SK-N-SH (cell line): Measurements from ENCODE around the gene OR51E2.

Source experiments
- CHD2 ChIP-seq: fragments of 150-350 bp; IDR thresholded peaks from 2 replicates; pipeline ENCODE4 v1.6.1; 2018; ENCODE audit warnings: low read length; ENCODE audit not compliant: partially characterized antibody
- EP300 ChIP-seq, 2 experiments: IDR thresholded peaks; 2 replicates each; pipeline versions ENCODE4 v1.4.0 to v1.6.1; 2012; ENCODE audit warnings: borderline replicate concordance in 1 of 2, low read depth in 1 of 2, low read length in 1 of 2
- RFX5 ChIP-seq: IDR thresholded peaks from 2 replicates; pipeline ENCODE4 v1.6.1; 2012; ENCODE audit warnings: mild to moderate bottlenecking, improper control_type of control experiment, low read length
- TCF12 ChIP-seq: IDR thresholded peaks from 2 replicates; pipeline ENCODE4 v1.4.0; 2012
- TF ChIP-seq, protein P1 (sequence below): fragments of 200-600 bp; sonication (generic); IDR thresholded peaks from 2 replicates; pipeline ENCODE4 v1.6.1; 2017; ENCODE audit warnings: antibody characterized with exemption, mild to moderate bottlenecking, moderate library complexity

- TF ChIP-seq, protein P1, sequence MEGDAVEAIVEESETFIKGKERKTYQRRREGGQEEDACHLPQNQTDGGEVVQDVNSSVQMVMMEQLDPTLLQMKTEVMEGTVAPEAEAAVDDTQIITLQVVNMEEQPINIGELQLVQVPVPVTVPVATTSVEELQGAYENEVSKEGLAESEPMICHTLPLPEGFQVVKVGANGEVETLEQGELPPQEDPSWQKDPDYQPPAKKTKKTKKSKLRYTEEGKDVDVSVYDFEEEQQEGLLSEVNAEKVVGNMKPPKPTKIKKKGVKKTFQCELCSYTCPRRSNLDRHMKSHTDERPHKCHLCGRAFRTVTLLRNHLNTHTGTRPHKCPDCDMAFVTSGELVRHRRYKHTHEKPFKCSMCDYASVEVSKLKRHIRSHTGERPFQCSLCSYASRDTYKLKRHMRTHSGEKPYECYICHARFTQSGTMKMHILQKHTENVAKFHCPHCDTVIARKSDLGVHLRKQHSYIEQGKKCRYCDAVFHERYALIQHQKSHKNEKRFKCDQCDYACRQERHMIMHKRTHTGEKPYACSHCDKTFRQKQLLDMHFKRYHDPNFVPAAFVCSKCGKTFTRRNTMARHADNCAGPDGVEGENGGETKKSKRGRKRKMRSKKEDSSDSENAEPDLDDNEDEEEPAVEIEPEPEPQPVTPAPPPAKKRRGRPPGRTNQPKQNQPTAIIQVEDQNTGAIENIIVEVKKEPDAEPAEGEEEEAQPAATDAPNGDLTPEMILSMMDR, result no peak
- TF ChIP-seq CHD2, result no peak
- no peak for TF ChIP-seq TCF12
- no peak for TF ChIP-seq EP300 (IDR thresholded peaks at IDR 0.05; ENCODE audit: borderline replicate concordance in 1 of 2, low read depth in 1 of 2, low read length in 1 of 2)
- TF ChIP-seq RFX5, result no peak
Measured at GRCh38 chr11:4704790-4705334, 7.2 kb upstream of the OR51E2 start.
